ENCODE data around the gene MRPS16.

DNA sequence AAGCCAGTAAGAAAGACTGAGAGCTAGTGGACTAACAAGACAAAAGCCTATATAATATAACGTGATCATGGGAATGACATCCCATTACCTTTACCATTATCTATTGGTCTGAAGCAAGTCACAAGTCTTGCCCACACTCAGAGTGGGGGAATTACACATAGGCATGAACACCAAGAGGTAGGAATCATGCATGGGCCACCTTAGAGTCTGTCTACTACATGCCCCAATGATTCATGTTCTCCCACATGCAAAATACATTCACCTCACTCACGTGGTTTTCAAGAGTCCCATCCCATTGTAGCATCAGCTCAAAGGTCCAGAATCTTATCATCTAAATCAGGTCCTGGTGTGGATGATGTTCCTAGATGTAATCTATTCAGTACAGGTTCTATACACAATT is 34.8 kb downstream of the MRPS16 start:
- TF ChIP-seq, protein P1, sequence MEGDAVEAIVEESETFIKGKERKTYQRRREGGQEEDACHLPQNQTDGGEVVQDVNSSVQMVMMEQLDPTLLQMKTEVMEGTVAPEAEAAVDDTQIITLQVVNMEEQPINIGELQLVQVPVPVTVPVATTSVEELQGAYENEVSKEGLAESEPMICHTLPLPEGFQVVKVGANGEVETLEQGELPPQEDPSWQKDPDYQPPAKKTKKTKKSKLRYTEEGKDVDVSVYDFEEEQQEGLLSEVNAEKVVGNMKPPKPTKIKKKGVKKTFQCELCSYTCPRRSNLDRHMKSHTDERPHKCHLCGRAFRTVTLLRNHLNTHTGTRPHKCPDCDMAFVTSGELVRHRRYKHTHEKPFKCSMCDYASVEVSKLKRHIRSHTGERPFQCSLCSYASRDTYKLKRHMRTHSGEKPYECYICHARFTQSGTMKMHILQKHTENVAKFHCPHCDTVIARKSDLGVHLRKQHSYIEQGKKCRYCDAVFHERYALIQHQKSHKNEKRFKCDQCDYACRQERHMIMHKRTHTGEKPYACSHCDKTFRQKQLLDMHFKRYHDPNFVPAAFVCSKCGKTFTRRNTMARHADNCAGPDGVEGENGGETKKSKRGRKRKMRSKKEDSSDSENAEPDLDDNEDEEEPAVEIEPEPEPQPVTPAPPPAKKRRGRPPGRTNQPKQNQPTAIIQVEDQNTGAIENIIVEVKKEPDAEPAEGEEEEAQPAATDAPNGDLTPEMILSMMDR (IDR thresholded peaks at IDR 0.05), result no peak
- TF ChIP-seq POLR2AphosphoS5 (IDR thresholded peaks at IDR 0.05), result no peak

All from prostate gland (tissue), 2 donors.